Endometrial microvascular endothelial cells (primary cell): ENCODE results near the gene EFEMP2. TPM values are rescaled to one million over a fixed set of nuclear protein-coding genes. Genes with fewer than 3 reads are reported as not detected.

Experiments
- in situ Hi-C: cut with HindIII; loops from 2 replicates; pipeline ENCODE4 v1.10.0; 2017; ENCODE audit warnings: low sequenced_read_pairs, low pct_unique_long_range_greater_than_20kb; ENCODE audit errors: inconsistent ontology term
- total RNA-seq: library from RNA; depleted of rRNA; stranded (reverse); fragments of >200 nt; gene quantifications from one replicate; pipeline ENCODE4 v1.2.3, GENCODE V29; 2015; ENCODE audit errors: inconsistent ontology term

The EFEMP2 gene
- total RNA-seq, 1 donor from 2014 or later = 81.8 TPM

- in situ Hi-C loops = no loop called here
These were observed 2.8 kb downstream of the EFEMP2 start for GRCh38 chr11:65869643-65870306.

GRCh38 chr11:65868907-65869306, 3.7 kb downstream of the EFEMP2 start:
- in situ Hi-C loops = no loop called here

GRCh38 chr11:65868076-65868667, 4.4 kb downstream of the EFEMP2 start:
- in situ Hi-C loops = no loop called here

- in situ Hi-C loops = no loop called here
These were observed 5.1 kb downstream of the EFEMP2 start for GRCh38 chr11:65867284-65868071.

GRCh38 chr11:65866509-65867283, 5.9 kb downstream of the EFEMP2 start:
- in situ Hi-C loops = no loop called here

GRCh38 chr11:65865550-65866172, 6.9 kb downstream of the EFEMP2 start:
- in situ Hi-C loops = no loop called here

GRCh38 chr11:65864706-65865471, 7.7 kb downstream of the EFEMP2 start:
- in situ Hi-C loops = no loop called here

- in situ Hi-C loops = no loop called here
These were observed 8.5 kb downstream of the EFEMP2 start for GRCh38 chr11:65863889-65864705.

- in situ Hi-C loops = no loop called here
These were observed 9.4 kb downstream of the EFEMP2 start for GRCh38 chr11:65862941-65863888.

GRCh38 chr11:65862191-65862735, 10.3 kb downstream of the EFEMP2 start:
- in situ Hi-C loops = no loop called here

- in situ Hi-C loops = no loop called here
These were observed 10.9 kb downstream of the EFEMP2 start for GRCh38 chr11:65861533-65862183.

GRCh38 chr11:65861165-65861505, 11.5 kb downstream of the EFEMP2 start:
- in situ Hi-C loops = no loop called here

GRCh38 chr11:65860278-65861164, 12.1 kb downstream of the EFEMP2 start, which contains the start of gene MUS81:
TSS of gene MUS81 (plus strand) at chr11:65860433. CDS start at chr11:65860754, 321 bp downstream.
- in situ Hi-C loops = no loop called here

- in situ Hi-C loops = no loop called here
These were observed 12.8 kb downstream of the EFEMP2 start for GRCh38 chr11:65859812-65860277.
